Fibroblast of the aortic adventitia (primary cell): Measurements from ENCODE around the gene C20orf96. TPM values are rescaled to one million over a fixed set of nuclear protein-coding genes. Genes with fewer than 3 reads are reported as not detected.

Source experiments
- DNase-seq: peaks from one replicate; pipeline ENCODE4 v3.0.0-alpha.2; 2010; ENCODE audit warnings: low read depth
- H3K4me3 ChIP-seq: 2 replicates; pipeline ENCODE4 v1.5.1; 2011; ENCODE audit warnings: low read depth, mild to moderate bottlenecking, control low read depth, low read length, moderate library complexity
- CTCF ChIP-seq: IDR thresholded peaks from 2 replicates; pipeline ENCODE4 v1.5.1; 2011; ENCODE audit warnings: mild to moderate bottlenecking, low read length, control low read depth, inconsistent platforms; ENCODE audit not compliant: insufficient read depth
- total RNA-seq: library from RNA; depleted of rRNA; stranded (reverse); fragments of >200 nt; gene quantifications from 2 replicates; pipeline ENCODE4 v1.2.3, GENCODE V29; 2012; ENCODE audit warnings: low replicate concordance

Gene C20orf96
- total RNA-seq, 1 donor = 2.4 TPM

- no peak for DNase-seq
- no peak overlapping the region for H3K4me3 ChIP-seq
- TF ChIP-seq CTCF = no peak
Observed at GRCh38 chr20:272718-273117, 17.8 kb downstream of the C20orf96 start.

- no peak overlapping the region for H3K4me3 ChIP-seq
- DNase-seq = no peak
- no peak for TF ChIP-seq CTCF
Observed at GRCh38 chr20:271528-271927, 19.0 kb downstream of the C20orf96 start.

GRCh38 chr20:271069-271468 is 19.5 kb downstream of the C20orf96 start:
- no peak for DNase-seq
- no peak for TF ChIP-seq CTCF
- no peak overlapping the region for H3K4me3 ChIP-seq

GRCh38 chr20:270517-270916 is 20.0 kb downstream of the C20orf96 start:
- TF ChIP-seq CTCF = no peak
- no peak for DNase-seq
- no peak overlapping the region for H3K4me3 ChIP-seq

- peak overlapping the region; percentile 71 for H3K4me3 ChIP-seq
- peak; percentile 93 for TF ChIP-seq CTCF
- DNase-seq = peak; percentile 65
Observed at GRCh38 chr20:266596-267562, 23.7 kb downstream of the C20orf96 start.

- no peak overlapping the region for H3K4me3 ChIP-seq
- DNase-seq = no peak
- no peak for TF ChIP-seq CTCF
Observed at GRCh38 chr20:263701-264100, 26.8 kb downstream of the C20orf96 start.
